Keratinocyte (primary cell): ENCODE measurements around the gene BTNL8. TPM values are rescaled to one million over a fixed set of nuclear protein-coding genes. Genes with fewer than 3 reads are reported as not detected.

Experiments used
- DNase-seq: peaks from one replicate; pipeline ENCODE4 v3.0.0-alpha.2; 2011; ENCODE audit warnings: low read depth, missing footprints, low spot score
- FAIRE-seq: peaks from 2 replicates; lab custom pipeline; 2011; peaks lifted over from hg19 to GRCh38; lab: Jason Lieb, UNC
- H2AFZ ChIP-seq: 2 replicates; pipeline ENCODE4 v1.6.0; 2012; ENCODE audit warnings: low read length, control low read depth, inconsistent platforms; ENCODE audit not compliant: control insufficient read depth
- H3K27ac ChIP-seq: 2 replicates; pipeline ENCODE4 v1.5.1; 2011; ENCODE audit warnings: low read length; ENCODE audit not compliant: control insufficient read depth, insufficient read depth
- H3K27me3 ChIP-seq: 3 replicates; pipeline ENCODE4 v1.6.0; 2011; ENCODE audit warnings: low read length; ENCODE audit not compliant: control insufficient read depth, insufficient read depth; ENCODE audit errors: extremely low read depth
- H3K36me3 ChIP-seq, 2 experiments: 2 replicates in 1 of 2; 3 replicates in 1 of 2; pipeline ENCODE4 v1.5.1; 2011; ENCODE audit warnings: low read length in 2 of 2, mild to moderate bottlenecking in 1 of 2; ENCODE audit not compliant: control insufficient read depth in 2 of 2, insufficient read depth in 2 of 2; ENCODE audit errors: extremely low read depth in 1 of 2
- H3K4me1 ChIP-seq: 3 replicates; pipeline ENCODE4 v1.5.1; 2011; ENCODE audit warnings: low read length; ENCODE audit not compliant: control insufficient read depth, insufficient read depth; ENCODE audit errors: extremely low read depth
- H3K4me2 ChIP-seq: 3 replicates; pipeline ENCODE4 v1.6.0; 2011; ENCODE audit warnings: low read depth, low read length; ENCODE audit not compliant: control insufficient read depth, insufficient read depth; ENCODE audit errors: extremely low read depth
- H3K4me3 ChIP-seq, 3 experiments: fragments of 200-600 bp in 1 of 3; sonication (generic) in 1 of 3; 2 replicates in 2 of 3; 3 replicates in 1 of 3; pipeline ENCODE4 v1.5.1; 2011 to 2016; ENCODE audit warnings: low read length in 3 of 3, mild to moderate bottlenecking in 3 of 3, control low read depth in 2 of 3, inconsistent platforms in 1 of 3, low read depth in 1 of 3, mixed read lengths in 1 of 3, mixed run types in 1 of 3, moderate library complexity in 1 of 3; ENCODE audit not compliant: control insufficient read depth in 2 of 3, insufficient read depth in 2 of 3; ENCODE audit errors: extremely low read depth in 1 of 3
- H3K79me2 ChIP-seq: 2 replicates; pipeline ENCODE4 v1.6.0; 2012; ENCODE audit warnings: low read length; ENCODE audit not compliant: control insufficient read depth, insufficient read depth
- H3K9ac ChIP-seq: 3 replicates; pipeline ENCODE4 v1.6.0; 2011; ENCODE audit warnings: low read length; ENCODE audit not compliant: control insufficient read depth, insufficient read depth; ENCODE audit errors: extremely low read depth
- H3K9me1 ChIP-seq: 3 replicates; pipeline ENCODE4 v1.6.0; 2011; ENCODE audit warnings: low read length; ENCODE audit not compliant: control insufficient read depth, insufficient read depth; ENCODE audit errors: extremely low read depth
- H3K9me3 ChIP-seq: 2 replicates; pipeline ENCODE4 v1.5.1; 2012; ENCODE audit warnings: low read depth, low read length; ENCODE audit not compliant: control insufficient read depth
- H4K20me1 ChIP-seq: 3 replicates; pipeline ENCODE4 v1.6.0; 2011; ENCODE audit warnings: low read length; ENCODE audit not compliant: control insufficient read depth, insufficient read depth; ENCODE audit errors: extremely low read depth
- CTCF ChIP-seq, 3 experiments: IDR thresholded peaks in 1 of 3; conservative IDR thresholded peaks in 1 of 3; optimal IDR thresholded peaks in 1 of 3; 2 replicates in 2 of 3; 3 replicates in 1 of 3; pipeline versions ENCODE3 to v1.5.1; 2011; ENCODE audit warnings: low read length in 3 of 3, mild to moderate bottlenecking in 3 of 3, moderate library complexity in 2 of 3, control low read depth in 1 of 3, inconsistent platforms in 1 of 3; ENCODE audit not compliant: insufficient read depth in 2 of 3; ENCODE audit errors: extremely low read depth in 1 of 3
- EZH2 ChIP-seq: IDR thresholded peaks from one replicate; pipeline ENCODE4 v1.6.1; 2012; ENCODE audit warnings: inconsistent platforms, mild to moderate bottlenecking, low read length, moderate library complexity
- dilution Hi-C: fragments of 300-500 bp; cut with MboI; formaldehyde crosslinking; loops from one replicate; pipeline ENCODE4 v1.7.0; 2020; ENCODE audit warnings: low sequenced_read_pairs; ENCODE audit not compliant: extremely low pct_ligation_motif_present
- polyA plus RNA-seq, 5 experiments: library from polyadenylated mRNA; depleted of rRNA in 3 of 5; stranded (reverse) in 3 of 5; stranded (forward) in 1 of 5; unstranded in 1 of 5; fragments of >200 nt; gene quantifications; 1 replicate in 1 of 5; 2 replicates in 3 of 5; 3 replicates in 1 of 5; pipeline versions ENCODE4 v1.2.1 to v1.2.3, GENCODE V29; 2011 to 2012; ENCODE audit warnings: missing spikeins in 2 of 5, low read depth in 1 of 5, low replicate concordance in 1 of 5

The BTNL8 gene
- polyA plus RNA-seq, 1 donor (not counting 4 experiments of a cell fraction or from before 2014, with no cell fraction given) = not detected

GRCh38 chr5:180970336-180970735, 71.4 kb downstream of the BTNL8 start:
- no peak overlapping the region for H3K9ac ChIP-seq
- H3K27me3 ChIP-seq = no peaks in the 10 kb centered on the region
- H3K9me3 ChIP-seq = no peaks in the 10 kb centered on the region
- no peaks in the 10 kb centered on the region for H3K9me1 ChIP-seq
- no peak overlapping the region for H2AFZ ChIP-seq
- H4K20me1 ChIP-seq = no peaks in the 10 kb centered on the region
- no peaks in the 10 kb centered on the region for H3K36me3 ChIP-seq
- no peak for DNase-seq
- H3K4me1 ChIP-seq = no peaks in the 10 kb centered on the region
- TF ChIP-seq CTCF (optimal IDR thresholded peaks at IDR 0.05 in 1 of 3, IDR thresholded peaks at IDR 0.05 in 1 of 3, conservative IDR thresholded peaks at IDR 0.05 in 1 of 3; ENCODE audit: extremely low read depth in 1 of 3, insufficient read depth in 2 of 3, low read length in 3 of 3) (no peak), EZH2 (no peak)
- H3K27ac ChIP-seq = no peak overlapping the region
- FAIRE-seq = no peak
- no peak overlapping the region for H3K4me2 ChIP-seq
- H3K4me3 ChIP-seq = no peak overlapping the region
- dilution Hi-C loops = no loop called here
- H3K79me2 ChIP-seq = no peaks in the 10 kb centered on the region

GRCh38 chr5:180970875-180971274, 71.9 kb downstream of the BTNL8 start:
- no peaks in the 10 kb centered on the region for H3K27me3 ChIP-seq
- no peaks in the 10 kb centered on the region for H4K20me1 ChIP-seq
- dilution Hi-C loops = no loop called here
- FAIRE-seq = no peak
- H3K4me3 ChIP-seq = no peak overlapping the region
- H3K4me1 ChIP-seq = no peaks in the 10 kb centered on the region
- H3K9me1 ChIP-seq = no peaks in the 10 kb centered on the region
- H3K27ac ChIP-seq = no peak overlapping the region
- H3K4me2 ChIP-seq = no peak overlapping the region
- H2AFZ ChIP-seq = no peak overlapping the region
- no peaks in the 10 kb centered on the region for H3K79me2 ChIP-seq
- H3K36me3 ChIP-seq = no peaks in the 10 kb centered on the region
- no peak for DNase-seq
- H3K9me3 ChIP-seq = no peaks in the 10 kb centered on the region
- TF ChIP-seq CTCF (optimal IDR thresholded peaks at IDR 0.05 in 1 of 3, IDR thresholded peaks at IDR 0.05 in 1 of 3, conservative IDR thresholded peaks at IDR 0.05 in 1 of 3; ENCODE audit: extremely low read depth in 1 of 3, insufficient read depth in 2 of 3, low read length in 3 of 3) (no peak), EZH2 (no peak)
- no peak overlapping the region for H3K9ac ChIP-seq
